ENCODE measurements around the gene MYADML2.
A peak's percentile ranks its signal among the peaks of the same experiment; 100 is the strongest.

DNA sequence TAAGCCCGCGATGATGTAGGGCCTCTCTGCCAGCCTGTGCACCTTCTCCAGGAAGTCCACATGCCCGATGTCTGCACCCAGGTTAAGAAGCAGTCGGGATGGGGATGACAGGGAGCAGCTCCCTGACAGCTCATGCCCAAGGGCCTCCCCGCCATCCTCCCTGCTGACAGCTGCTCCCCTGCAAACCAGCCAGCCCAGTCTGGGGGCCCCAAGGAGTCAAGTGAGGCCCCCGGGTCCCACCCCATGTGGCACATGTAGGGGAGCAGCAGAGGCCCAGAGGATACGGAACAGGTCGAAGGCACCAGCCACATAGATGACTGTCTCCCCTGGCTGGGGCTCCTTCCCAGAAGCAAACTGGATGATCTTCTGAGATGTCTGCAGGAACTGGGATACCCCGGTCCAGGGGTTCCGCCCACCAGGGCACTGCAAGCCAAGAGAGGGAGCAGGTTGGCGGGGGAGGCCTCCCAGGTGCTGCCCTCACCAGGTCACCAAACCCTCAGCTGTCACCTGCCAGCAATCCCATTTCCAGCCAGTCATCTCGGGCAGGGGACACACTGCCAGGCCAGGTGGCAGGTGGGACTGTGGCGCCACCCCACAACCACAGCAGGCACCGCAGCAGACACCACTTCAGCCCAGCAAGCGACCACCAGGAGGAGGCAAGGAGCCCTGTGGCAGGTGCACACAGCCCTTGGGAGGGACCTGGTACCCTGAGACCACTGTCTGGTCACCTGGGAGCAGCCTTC, 40.4 kb downstream of the MYADML2 start:
- TF ChIP-seq POLR2AphosphoS5 (IDR thresholded peaks at IDR 0.05; ENCODE audit: low read depth) (no peak), EZH2phosphoT487 (IDR thresholded peaks at IDR 0.05; ENCODE audit: unreplicated experiment) (no peak), EZH2 (IDR thresholded peaks at IDR 0.05; ENCODE audit: low read depth, unreplicated experiment) (no peak)
- TF ChIP-seq, protein P1, sequence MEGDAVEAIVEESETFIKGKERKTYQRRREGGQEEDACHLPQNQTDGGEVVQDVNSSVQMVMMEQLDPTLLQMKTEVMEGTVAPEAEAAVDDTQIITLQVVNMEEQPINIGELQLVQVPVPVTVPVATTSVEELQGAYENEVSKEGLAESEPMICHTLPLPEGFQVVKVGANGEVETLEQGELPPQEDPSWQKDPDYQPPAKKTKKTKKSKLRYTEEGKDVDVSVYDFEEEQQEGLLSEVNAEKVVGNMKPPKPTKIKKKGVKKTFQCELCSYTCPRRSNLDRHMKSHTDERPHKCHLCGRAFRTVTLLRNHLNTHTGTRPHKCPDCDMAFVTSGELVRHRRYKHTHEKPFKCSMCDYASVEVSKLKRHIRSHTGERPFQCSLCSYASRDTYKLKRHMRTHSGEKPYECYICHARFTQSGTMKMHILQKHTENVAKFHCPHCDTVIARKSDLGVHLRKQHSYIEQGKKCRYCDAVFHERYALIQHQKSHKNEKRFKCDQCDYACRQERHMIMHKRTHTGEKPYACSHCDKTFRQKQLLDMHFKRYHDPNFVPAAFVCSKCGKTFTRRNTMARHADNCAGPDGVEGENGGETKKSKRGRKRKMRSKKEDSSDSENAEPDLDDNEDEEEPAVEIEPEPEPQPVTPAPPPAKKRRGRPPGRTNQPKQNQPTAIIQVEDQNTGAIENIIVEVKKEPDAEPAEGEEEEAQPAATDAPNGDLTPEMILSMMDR (conservative IDR thresholded peaks at IDR 0.05; ENCODE audit: low read depth in 2 of 2): peak; percentile 40 to 81

All from GM23338 (cell line).